ENCODE measurements around the gene PTPRZ1.

DNA sequence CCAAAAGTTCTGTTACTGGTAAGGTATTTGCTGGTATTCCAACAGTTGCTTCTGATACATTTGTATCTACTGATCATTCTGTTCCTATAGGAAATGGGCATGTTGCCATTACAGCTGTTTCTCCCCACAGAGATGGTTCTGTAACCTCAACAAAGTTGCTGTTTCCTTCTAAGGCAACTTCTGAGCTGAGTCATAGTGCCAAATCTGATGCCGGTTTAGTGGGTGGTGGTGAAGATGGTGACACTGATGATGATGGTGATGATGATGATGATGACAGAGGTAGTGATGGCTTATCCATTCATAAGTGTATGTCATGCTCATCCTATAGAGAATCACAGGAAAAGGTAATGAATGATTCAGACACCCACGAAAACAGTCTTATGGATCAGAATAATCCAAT is 140.1 kb downstream of the PTPRZ1 start:
- TF ChIP-seq FOXA1 (IDR thresholded peaks at IDR 0.05): no peak
- no peak for TF ChIP-seq FOXA1 (CRISPR knock-in tag; IDR thresholded peaks at IDR 0.05)
- TF ChIP-seq CTCF (CRISPR knock-in tag; IDR thresholded peaks at IDR 0.05): no peak
- TF ChIP-seq HCFC1 (IDR thresholded peaks at IDR 0.05; ENCODE audit: low read depth, low read length): no peak
